GM12865 (cell line): Measurements from ENCODE around the gene ADGRL1.
A peak's percentile ranks its signal among the peaks of the same experiment; 100 is the strongest.

Experiments used
- DNase-seq: peaks from one replicate; pipeline ENCODE4 v3.0.0; 2010; ENCODE audit warnings: low read depth
- H3K4me3 ChIP-seq: 2 replicates; pipeline ENCODE4 v1.5.1; 2011; ENCODE audit warnings: mild to moderate bottlenecking, low read depth, low read length, control low read depth
- TF ChIP-seq, protein P1 (sequence below): IDR thresholded peaks from 2 replicates; pipeline ENCODE4 v1.5.1; 2011; ENCODE audit warnings: low read length, control low read depth, low read depth, inconsistent platforms; ENCODE audit not compliant: insufficient read depth; ENCODE audit errors: missing control alignments

Gene ADGRL1

DNA sequence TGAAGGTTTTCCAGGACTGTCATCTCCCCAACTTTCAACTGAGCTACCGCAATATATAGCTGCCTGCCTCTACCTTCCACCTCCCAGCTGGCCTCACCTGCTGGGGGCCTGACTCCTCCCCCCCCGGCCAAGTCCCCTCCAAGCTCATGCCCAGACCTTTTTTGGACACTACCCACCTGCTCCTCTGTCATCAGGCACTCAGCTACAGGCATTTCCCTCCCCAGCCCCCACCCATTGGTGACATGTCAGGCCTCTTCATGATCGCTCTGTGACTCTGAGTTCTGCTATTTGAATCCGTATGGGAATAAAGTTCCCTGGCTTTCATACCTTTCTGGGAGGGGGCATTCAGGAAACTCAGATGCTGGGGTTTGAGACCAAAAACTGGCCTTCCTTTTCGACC, 90.2 kb downstream of the ADGRL1 start:
- no peak overlapping the region for H3K4me3 ChIP-seq
- TF ChIP-seq, protein P1, sequence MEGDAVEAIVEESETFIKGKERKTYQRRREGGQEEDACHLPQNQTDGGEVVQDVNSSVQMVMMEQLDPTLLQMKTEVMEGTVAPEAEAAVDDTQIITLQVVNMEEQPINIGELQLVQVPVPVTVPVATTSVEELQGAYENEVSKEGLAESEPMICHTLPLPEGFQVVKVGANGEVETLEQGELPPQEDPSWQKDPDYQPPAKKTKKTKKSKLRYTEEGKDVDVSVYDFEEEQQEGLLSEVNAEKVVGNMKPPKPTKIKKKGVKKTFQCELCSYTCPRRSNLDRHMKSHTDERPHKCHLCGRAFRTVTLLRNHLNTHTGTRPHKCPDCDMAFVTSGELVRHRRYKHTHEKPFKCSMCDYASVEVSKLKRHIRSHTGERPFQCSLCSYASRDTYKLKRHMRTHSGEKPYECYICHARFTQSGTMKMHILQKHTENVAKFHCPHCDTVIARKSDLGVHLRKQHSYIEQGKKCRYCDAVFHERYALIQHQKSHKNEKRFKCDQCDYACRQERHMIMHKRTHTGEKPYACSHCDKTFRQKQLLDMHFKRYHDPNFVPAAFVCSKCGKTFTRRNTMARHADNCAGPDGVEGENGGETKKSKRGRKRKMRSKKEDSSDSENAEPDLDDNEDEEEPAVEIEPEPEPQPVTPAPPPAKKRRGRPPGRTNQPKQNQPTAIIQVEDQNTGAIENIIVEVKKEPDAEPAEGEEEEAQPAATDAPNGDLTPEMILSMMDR, result no peak

DNA sequence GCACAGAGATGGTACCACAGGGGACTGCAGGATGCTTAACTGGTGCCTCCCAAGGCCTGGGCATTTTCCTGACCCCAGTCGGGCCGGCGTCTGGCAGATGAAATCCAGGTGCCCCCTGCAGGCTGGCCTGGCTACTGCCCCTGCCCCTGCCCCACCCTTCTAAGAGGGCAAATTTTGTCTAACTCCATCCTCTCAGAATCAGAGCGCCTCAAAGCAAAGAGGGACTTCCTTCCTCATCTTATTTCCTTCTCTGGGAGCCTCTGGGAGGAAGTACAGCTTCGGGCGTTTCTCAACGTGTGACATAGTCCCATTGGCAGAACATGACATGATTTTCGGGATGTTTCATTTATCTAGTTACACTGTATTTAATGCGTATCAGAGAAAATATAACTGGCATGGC, 91.1 kb downstream of the ADGRL1 start:
- TF ChIP-seq, protein P1, result peak; percentile 61
- H3K4me3 ChIP-seq, result no peak overlapping the region
- peak; percentile 58 for DNase-seq

More for the DNA sequence above, 90.2 kb downstream of the ADGRL1 start:
- DNase-seq, result no peak

GRCh38 chr19:14114439-14114838, 91.5 kb downstream of the ADGRL1 start:
- TF ChIP-seq, protein P1, result no peak
- no peak for DNase-seq
- H3K4me3 ChIP-seq, result no peak overlapping the region

DNA sequence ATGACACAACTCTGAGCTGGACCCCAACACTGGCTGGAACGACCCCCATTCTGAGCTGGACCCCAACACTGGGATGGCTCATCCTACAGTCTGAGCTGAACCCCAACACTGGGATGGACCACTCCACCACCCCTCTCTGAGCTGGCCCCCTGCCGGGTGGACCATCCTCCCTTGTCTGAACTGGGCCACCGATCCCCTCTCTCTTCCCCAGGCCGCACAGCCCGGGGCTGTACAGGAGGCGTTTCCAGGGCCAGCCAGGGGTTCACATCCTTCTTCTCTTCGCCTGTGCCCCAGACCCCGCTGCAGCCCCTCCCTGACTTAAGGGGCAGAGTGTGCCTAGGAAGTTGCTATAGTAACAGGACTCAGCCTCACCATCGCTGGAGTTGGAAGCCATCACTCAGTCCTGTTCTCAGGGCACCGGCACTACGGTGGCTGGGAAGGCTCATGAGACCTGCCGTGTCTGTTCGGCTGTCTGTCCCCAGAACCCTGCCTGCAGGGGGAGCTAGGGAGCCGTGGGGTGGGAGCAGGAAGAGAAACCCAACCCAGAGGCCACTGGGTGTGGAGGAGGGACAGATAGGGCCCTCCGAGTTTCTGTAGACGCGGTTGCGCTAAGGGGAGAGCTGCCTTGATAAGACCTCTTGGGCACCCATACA, 92.1 kb downstream of the ADGRL1 start:
- no peak overlapping the region for H3K4me3 ChIP-seq
- DNase-seq, result peak; percentile 41
- TF ChIP-seq, protein P1, result peak; percentile 36

- TF ChIP-seq, protein P1, result no peak
- no peak for DNase-seq
- H3K4me3 ChIP-seq, result no peak overlapping the region
Observed at GRCh38 chr19:14112809-14113385, 93.1 kb downstream of the ADGRL1 start.

- TF ChIP-seq, protein P1, result no peak
- no peak for DNase-seq
- H3K4me3 ChIP-seq, result no peak overlapping the region
Observed at GRCh38 chr19:14112051-14112808, 93.7 kb downstream of the ADGRL1 start.

GRCh38 chr19:14111486-14111885, 94.5 kb downstream of the ADGRL1 start:
- no peak overlapping the region for H3K4me3 ChIP-seq
- TF ChIP-seq, protein P1, result no peak
- DNase-seq, result no peak
